ENCODE data around the gene ASPM. TPM values are rescaled to one million over a fixed set of nuclear protein-coding genes. Genes with fewer than 3 reads are reported as not detected.

The ASPM gene
- total RNA-seq, 1 experiment from 2014 or later: 29.9 TPM

GRCh38 chr1:197101978-197102377, 44.5 kb downstream of the ASPM start:
- Histone ChIP-seq H4K20me1 (ENCODE audit: insufficient read depth) (no peaks in the 10 kb centered on the region), H3K79me2 (ENCODE audit: insufficient read depth, low read length) (0 out of 2 replicates have a peak, but pooled peaks cover 2% of the 10 kb centered on the region), H3K9ac (ENCODE audit: low read length) (no peak overlapping the region), H3K4me3 (replicated peaks in 1 of 2; ENCODE audit: low read depth in 1 of 2, low read length in 2 of 2) (no peak overlapping the region), H3K9me3 (ENCODE audit: control insufficient read depth in 1 of 2, insufficient read depth in 1 of 2, low read depth in 1 of 2, low read length in 2 of 2) (no peaks in the 10 kb centered on the region), H3K9me2 (ENCODE audit: insufficient read depth) (no peaks in the 10 kb centered on the region), H3K27me3 (ENCODE audit: insufficient read depth, low read length) (no peaks in the 10 kb centered on the region), H3K27ac (ENCODE audit: low read depth, low read length) (no peak overlapping the region), H3K36me3 (ENCODE audit: control insufficient read depth in 1 of 2, insufficient read depth in 2 of 2, low read length in 2 of 2) (peaks cover 14 to 21% of the 10 kb centered on the region in 2 experiments; a peak in 3 of 4 replicates), H2AFZ (ENCODE audit: low read depth, low read length, poor library complexity, severe bottlenecking) (no peak overlapping the region), H3K4me2 (ENCODE audit: low read length) (no peak overlapping the region), H3K4me1 (ENCODE audit: control insufficient read depth in 1 of 2, insufficient read depth in 2 of 2, low read length in 2 of 2) (no peaks in the 10 kb centered on the region)
- RAD21 ChIA-PET (ENCODE audit: low non-redundant PET in 1 of 2, low total read pairs in 2 of 2, uncharacterized antibody in 2 of 2, unreplicated experiment in 2 of 2): no interaction called here
- no peak for DNase-seq (ENCODE audit: low read depth, low spot score)
- ATAC-seq: no peak
- BruUV-seq (replicated peaks): no TSS peak
- TF ChIP-seq SRF (IDR thresholded peaks at IDR 0.05; ENCODE audit: low read depth): no peak
- no peak for TF ChIP-seq ELF1 (IDR thresholded peaks at IDR 0.05; ENCODE audit: borderline replicate concordance, low read depth)
- no peak for TF ChIP-seq ZNF274 (IDR thresholded peaks at IDR 0.05; ENCODE audit: low read depth, low read length)
- TF ChIP-seq ATF3 (IDR thresholded peaks at IDR 0.05): no peak
- no peak for TF ChIP-seq POLR2A (IDR thresholded peaks at IDR 0.05; ENCODE audit: borderline replicate concordance, extremely low read depth, insufficient read depth, insufficient read length)
- no peak for TF ChIP-seq EZH2phosphoT487 (IDR thresholded peaks at IDR 0.05; ENCODE audit: borderline replicate concordance)
- TF ChIP-seq FOSL1 (IDR thresholded peaks at IDR 0.05; ENCODE audit: low read depth): no peak
- no peak for TF ChIP-seq CTCF (IDR thresholded peaks at IDR 0.05 in 2 of 3, conservative IDR thresholded peaks at IDR 0.05 in 1 of 3; ENCODE audit: borderline replicate concordance in 1 of 3, insufficient read depth in 1 of 3, low read depth in 2 of 3, low read length in 2 of 3)
- no peak for TF ChIP-seq REST (IDR thresholded peaks at IDR 0.05; ENCODE audit: low read depth)
- no peak for TF ChIP-seq CEBPB (IDR thresholded peaks at IDR 0.05; ENCODE audit: low read depth)
- TF ChIP-seq ZBTB33 (IDR thresholded peaks at IDR 0.05; ENCODE audit: extremely low read depth, insufficient replicate concordance, low read length): no peak
- TF ChIP-seq POLR2AphosphoS5 (IDR thresholded peaks at IDR 0.05; ENCODE audit: low read depth, low read length): no peak
- TF ChIP-seq RAD21 (IDR thresholded peaks at IDR 0.05; ENCODE audit: low read depth): no peak
- no peak for TF ChIP-seq EZH2 (IDR thresholded peaks at IDR 0.05)
- TF ChIP-seq CBX3 (IDR thresholded peaks at IDR 0.05; ENCODE audit: low read depth): no peak
- no peak for TF ChIP-seq SIN3A (IDR thresholded peaks at IDR 0.05; ENCODE audit: low read depth)
- no peak for TF ChIP-seq EGR1 (IDR thresholded peaks at IDR 0.05; ENCODE audit: low read depth)
- no peak for TF ChIP-seq YY1 (IDR thresholded peaks at IDR 0.05; ENCODE audit: extremely low read depth, insufficient replicate concordance, low read depth, low read length)
- TF ChIP-seq SP1 (IDR thresholded peaks at IDR 0.05; ENCODE audit: low read depth): no peak
- CTCF ChIA-PET: no interaction called here
- intact Hi-C loops (cut with micrococcal nuclease): no loop called here
- POLR2A ChIA-PET: no interaction called here

Data from HCT116 (cell line).